Body of pancreas (tissue), 4 donors: ENCODE measurements around the gene EPB42. TPM values are rescaled to one million over a fixed set of nuclear protein-coding genes. Genes with fewer than 3 reads are reported as not detected.
"Not testable (repeated sequence)": the region's sequence is repeated elsewhere in the genome, so short reads cannot be mapped to it uniquely, and the experiment has no call there.

Experiments
- ATAC-seq: fragments of 150-250 bp; one replicate; pipeline ENCODE4 v1.9.1; 2016
- DNase-seq, 4 donors: peaks; one replicate each; pipeline ENCODE4 v3.0.0-alpha.2; 2019
- H3K27ac ChIP-seq, 4 donors: fragments of 200-600 bp; sonication (generic); 1 replicate in 3 of 4; 2 replicates in 1 of 4; pipeline versions ENCODE4 v1.5.1 to v1.6.1; 2016 to 2019; ENCODE audit warnings: mild to moderate bottlenecking in 1 of 4, mixed read lengths in 1 of 4, moderate library complexity in 1 of 4
- H3K27me3 ChIP-seq, 2 donors: fragments of 200-600 bp; sonication (generic); one replicate each; pipeline ENCODE4 v1.6.0; 2016; ENCODE audit warnings: mild to moderate bottlenecking in 1 of 2
- H3K36me3 ChIP-seq, 2 donors: fragments of 200-600 bp; sonication (generic); replicated peaks in 1 of 2; 2 replicates each; pipeline ENCODE4 v1.5.1; 2016; ENCODE audit warnings: low read depth in 2 of 2; ENCODE audit not compliant: insufficient read depth in 1 of 2
- H3K4me1 ChIP-seq: fragments of 200-600 bp; sonication (generic); one replicate; pipeline ENCODE4 v1.6.0; 2016
- H3K4me3 ChIP-seq, 2 donors: fragments of 200-600 bp; sonication (generic); 1 replicate in 1 of 2; 2 replicates in 1 of 2; pipeline ENCODE4 v1.5.1; 2016 to 2019
- H3K9me3 ChIP-seq, 3 donors: fragments of 200-600 bp; sonication (generic); 1 replicate in 2 of 3; 2 replicates in 1 of 3; pipeline ENCODE4 v1.5.1; 2016
- POLR2A ChIP-seq, 3 donors: fragments of 450-650 bp; IDR thresholded peaks; one replicate each; pipeline ENCODE4 v1.6.1; 2016; ENCODE audit warnings: antibody characterized with exemption in 3 of 3, mild to moderate bottlenecking in 2 of 3
- WGBS, 2 donors: methylation state at CpG; one replicate each; pipeline ENCODE4 v1.1.5; 2017; 5-methylcytosine and 5-hydroxymethylcytosine counted together
- intact Hi-C: fragments of 100-400 bp; cut with DNase I; formaldehyde crosslinking; loops from one replicate; pipeline ENCODE4 v1.15.1; 2023
- total RNA-seq, 2 donors: library from RNA; depleted of rRNA; stranded (reverse); fragments of >200 nt; gene quantifications; one replicate each; pipeline ENCODE4 v1.1.0, GENCODE V29; 2016
- TF ChIP-seq, protein P1 (sequence below), 7 experiments: fragments of 450-650 bp in 4 of 7; fragments of 200-600 bp in 3 of 7; sonication (generic) in 3 of 7; IDR thresholded peaks; one replicate each; pipeline ENCODE4 v1.5.1; 2016 to 2019; ENCODE audit warnings: antibody characterized with exemption in 7 of 7

EPB42 gene
- total RNA-seq, 2 donors from 2014 or later, result not detected

DNA sequence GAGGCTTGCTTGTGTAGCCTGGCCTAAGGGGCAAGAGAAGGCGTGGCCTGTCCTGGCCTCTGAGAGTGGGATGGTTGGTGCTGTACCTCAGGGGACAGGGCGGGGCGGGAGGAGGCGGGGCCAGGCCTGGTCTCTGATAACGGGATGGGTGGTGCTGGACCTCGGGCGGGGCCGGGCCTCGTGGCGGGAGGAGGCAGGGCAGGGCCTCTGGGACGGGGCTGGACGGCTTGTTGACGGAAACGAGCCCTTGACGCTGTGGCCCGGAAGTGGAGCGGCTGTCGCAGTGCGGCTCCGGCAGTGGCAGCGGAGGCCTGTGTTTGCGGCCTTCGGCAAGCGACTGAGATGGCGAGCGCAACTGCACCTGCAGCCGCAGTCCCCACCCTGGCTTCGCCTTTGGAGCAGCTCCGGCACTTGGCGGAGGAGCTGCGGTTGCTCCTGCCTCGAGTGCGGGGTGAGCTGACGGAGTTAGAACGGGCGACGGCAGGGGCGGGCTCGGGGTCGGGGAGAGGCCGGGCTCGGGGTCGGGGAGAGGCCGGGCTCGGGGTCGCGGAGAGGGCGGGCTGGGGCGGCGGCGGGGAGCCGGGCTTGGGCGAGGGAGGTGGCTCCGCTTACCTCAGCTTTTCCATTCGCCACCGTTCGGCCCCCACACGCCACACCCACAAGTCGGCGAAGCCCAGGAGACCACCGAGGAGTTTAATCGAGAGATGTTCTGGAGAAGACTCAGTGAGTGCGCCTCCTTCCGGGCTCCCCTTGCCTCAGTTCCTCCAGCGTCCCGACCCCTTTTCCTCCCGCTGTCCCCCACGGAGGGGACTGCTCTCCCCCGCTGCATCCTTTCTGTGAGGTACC lies 35.4 kb downstream of the EPB42 start, which contains the start of gene CCNDBP1:
Gene CCNDBP1, plus strand, starts transcription at position 247 of the 846 bp plus-strand sequence. Its CDS starts 96 bp downstream, at position 343.
- 1% methylated on average over 18 to 69 of the region's 69 CpGs for WGBS, 2 donors
- Histone ChIP-seq H3K27me3 (no peaks in the 10 kb centered on the region), H3K9me3 (no peaks in the 10 kb centered on the region), H3K4me1 (peaks cover 27% of the 10 kb centered on the region), H3K36me3 (peaks cover 6 to 9% of the 10 kb centered on the region in 2 donors), H3K27ac (peak within 1 kb of the TSS; percentile 77 to 89 (median 83)), H3K4me3 (peak within 1 kb of the TSS; percentile 73 to 82)
- intact Hi-C loops, result no loop called here
- TF ChIP-seq, protein P1, sequence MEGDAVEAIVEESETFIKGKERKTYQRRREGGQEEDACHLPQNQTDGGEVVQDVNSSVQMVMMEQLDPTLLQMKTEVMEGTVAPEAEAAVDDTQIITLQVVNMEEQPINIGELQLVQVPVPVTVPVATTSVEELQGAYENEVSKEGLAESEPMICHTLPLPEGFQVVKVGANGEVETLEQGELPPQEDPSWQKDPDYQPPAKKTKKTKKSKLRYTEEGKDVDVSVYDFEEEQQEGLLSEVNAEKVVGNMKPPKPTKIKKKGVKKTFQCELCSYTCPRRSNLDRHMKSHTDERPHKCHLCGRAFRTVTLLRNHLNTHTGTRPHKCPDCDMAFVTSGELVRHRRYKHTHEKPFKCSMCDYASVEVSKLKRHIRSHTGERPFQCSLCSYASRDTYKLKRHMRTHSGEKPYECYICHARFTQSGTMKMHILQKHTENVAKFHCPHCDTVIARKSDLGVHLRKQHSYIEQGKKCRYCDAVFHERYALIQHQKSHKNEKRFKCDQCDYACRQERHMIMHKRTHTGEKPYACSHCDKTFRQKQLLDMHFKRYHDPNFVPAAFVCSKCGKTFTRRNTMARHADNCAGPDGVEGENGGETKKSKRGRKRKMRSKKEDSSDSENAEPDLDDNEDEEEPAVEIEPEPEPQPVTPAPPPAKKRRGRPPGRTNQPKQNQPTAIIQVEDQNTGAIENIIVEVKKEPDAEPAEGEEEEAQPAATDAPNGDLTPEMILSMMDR (IDR thresholded peaks at IDR 0.05), result peak in 4 of 7 experiments; percentile 11 to 39 (median 22)
- TF ChIP-seq POLR2A (IDR thresholded peaks at IDR 0.05), result peak; percentile 80 to 93 (median 91)
- ATAC-seq (peak; percentile 99), DNase-seq (peak; percentile 96 to 99 (median 98))

DNA sequence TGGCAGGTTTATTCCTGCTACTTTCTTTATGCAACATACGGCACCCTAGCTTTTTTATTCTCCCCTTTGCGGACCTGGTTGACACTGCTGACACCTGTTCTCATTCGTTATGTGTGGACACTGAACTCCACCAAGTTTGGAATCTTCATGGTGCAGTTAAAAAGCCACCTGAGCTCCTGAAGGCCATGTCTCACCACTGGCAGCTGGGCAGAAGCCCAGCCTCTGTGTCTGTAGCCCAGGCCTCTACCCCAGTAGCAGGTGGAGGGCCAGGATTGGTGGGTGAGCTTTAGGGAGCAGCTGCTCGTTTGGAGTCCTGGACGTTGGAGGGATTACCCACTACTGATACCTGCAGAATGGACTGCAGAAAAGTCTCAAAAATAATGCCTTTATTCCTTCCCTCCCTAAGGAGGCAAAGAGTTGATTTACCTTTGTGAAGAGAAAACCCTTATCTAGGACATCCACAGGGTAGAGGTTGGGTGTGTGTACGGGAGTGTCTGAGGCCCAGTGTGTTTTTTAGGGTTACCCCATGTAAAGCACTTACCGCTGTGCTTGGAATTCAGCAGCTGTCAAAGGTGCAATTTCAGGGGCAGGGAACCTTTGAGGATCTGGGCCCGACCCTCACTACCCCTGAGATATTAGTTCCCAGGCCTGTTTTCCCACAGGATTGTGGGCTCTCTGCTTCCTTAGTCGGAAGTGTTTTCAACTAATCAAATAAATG lies 36.3 kb downstream of the EPB42 start:
- Histone ChIP-seq H3K9me3 (no peaks in the 10 kb centered on the region), H3K27ac (peak overlapping the region in 3 of 4 donors; percentile 31 to 89 (median 82)), H3K27me3 (no peaks in the 10 kb centered on the region), H3K4me3 (no peak overlapping the region), H3K4me1 (peaks cover 21% of the 10 kb centered on the region), H3K36me3 (peaks cover 2 to 4% of the 10 kb centered on the region in 2 donors)
- intact Hi-C loops, result no loop called here
- no peak for DNase-seq
- TF ChIP-seq, protein P1 (IDR thresholded peaks at IDR 0.05), result no peak
- no peak for TF ChIP-seq POLR2A (IDR thresholded peaks at IDR 0.05)
- 64 to 72% methylated on average over 9 of the region's 9 CpGs for WGBS, 2 donors
- no peak for ATAC-seq

DNA sequence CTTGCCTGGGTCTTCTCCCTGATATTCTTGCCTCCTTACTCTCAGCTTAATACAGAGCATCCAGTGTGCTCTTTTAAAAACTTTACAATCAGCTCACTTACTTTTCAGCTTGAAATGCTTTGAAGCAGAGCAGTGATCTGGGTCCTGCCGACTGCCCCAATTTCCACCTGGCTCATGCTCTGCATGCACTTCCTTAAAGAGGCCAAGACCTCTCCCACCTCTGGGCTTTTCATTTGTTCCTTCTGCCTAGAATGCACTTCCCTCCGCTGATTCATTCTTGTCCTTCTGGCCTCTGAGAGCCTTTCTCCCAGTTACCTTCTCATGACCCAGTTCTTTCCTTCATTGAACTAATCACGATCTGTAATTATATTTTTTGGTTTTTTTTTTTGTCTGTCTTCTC lies 37.5 kb downstream of the EPB42 start:
- Histone ChIP-seq H3K4me3 (no peak overlapping the region), H3K27ac (no peak overlapping the region), H3K36me3 (no peaks in the 10 kb centered on the region), H3K4me1 (peaks cover 18% of the 10 kb centered on the region), H3K27me3 (no peaks in the 10 kb centered on the region), H3K9me3 (no peaks in the 10 kb centered on the region)
- TF ChIP-seq, protein P1 (IDR thresholded peaks at IDR 0.05), result no peak
- TF ChIP-seq POLR2A (IDR thresholded peaks at IDR 0.05), result no peak
- no peak for ATAC-seq
- intact Hi-C loops, result no loop called here
- 82 to 84% methylated on average over 3 of the region's 3 CpGs for WGBS, 2 donors
- no peak for DNase-seq

DNA sequence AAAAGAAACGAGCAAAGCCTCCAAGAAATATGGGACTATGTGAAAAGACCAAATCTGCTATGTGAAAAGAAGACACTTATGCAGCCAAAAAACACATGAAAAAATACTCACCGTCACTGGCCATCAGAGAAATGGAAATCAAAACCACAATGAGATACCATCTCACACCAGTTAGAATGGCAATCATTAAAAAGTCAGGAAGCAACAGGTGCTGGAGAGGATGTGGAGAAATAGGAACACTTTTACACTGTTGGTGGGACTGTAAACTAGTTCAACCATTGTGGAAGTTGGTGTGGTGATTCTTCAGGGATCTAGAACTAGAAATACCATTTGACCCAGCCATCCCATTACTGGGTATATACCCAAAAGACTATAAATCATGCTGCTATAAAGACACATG lies 43.7 kb downstream of the EPB42 start:
- DNase-seq, ATAC-seq, H3K4me3 ChIP-seq, H3K27me3 ChIP-seq, intact Hi-C loops, H3K9me3 ChIP-seq, H3K4me1 ChIP-seq, H3K27ac ChIP-seq, H3K36me3 ChIP-seq: not testable (repeated sequence)
- 93 to 100% methylated on average over 2 of the region's 2 CpGs for WGBS, 2 donors

DNA sequence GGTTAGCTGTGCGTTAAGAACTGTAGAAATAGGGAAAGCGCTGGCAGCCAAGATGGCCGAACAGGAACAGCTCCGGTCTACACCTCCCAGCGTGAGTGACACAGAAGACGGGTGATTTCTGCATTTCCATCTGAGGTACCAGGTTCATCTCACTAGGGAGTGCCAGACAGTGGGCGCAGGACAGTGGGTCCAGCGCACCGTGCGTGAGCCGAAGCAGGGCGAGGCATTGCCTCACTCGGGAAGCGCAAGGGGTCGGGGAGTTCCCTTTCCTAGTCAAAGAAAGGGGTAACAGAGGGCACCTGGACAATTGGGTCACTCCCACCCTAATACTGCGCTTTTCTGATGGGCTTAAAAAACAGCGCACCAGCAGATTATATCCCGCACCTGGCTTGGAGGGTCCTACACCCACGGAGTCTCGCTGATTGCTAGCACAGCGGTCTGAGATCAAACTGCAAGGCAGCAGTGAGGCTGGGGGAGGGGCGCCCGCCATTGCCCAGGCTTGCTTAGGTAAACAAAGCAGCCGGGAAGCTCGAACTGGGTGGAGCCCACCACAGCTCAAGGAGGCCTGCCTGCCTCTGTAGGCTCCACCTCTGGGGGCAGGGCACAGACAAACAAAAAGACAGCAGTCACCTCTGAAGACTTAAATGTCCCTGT lies 45.0 kb downstream of the EPB42 start:
- DNase-seq, H3K27me3 ChIP-seq, intact Hi-C loops, H3K9me3 ChIP-seq, ATAC-seq, H3K36me3 ChIP-seq, H3K27ac ChIP-seq, H3K4me1 ChIP-seq, H3K4me3 ChIP-seq: not testable (repeated sequence)
- WGBS, 2 donors, result 95% methylated on average over 18 to 25 of the region's 25 CpGs
